ENCODE data around the gene KIF26B. TPM values are rescaled to one million over a fixed set of nuclear protein-coding genes. Genes with fewer than 3 reads are reported as not detected.

The KIF26B gene
- total and polyA plus RNA-seq, 10 of the 15 experiments (the other 5 are each of a cell fraction or from before 2014, with no cell fraction given) = 0.35 to 11.6 (median 2.2) TPM

DNA sequence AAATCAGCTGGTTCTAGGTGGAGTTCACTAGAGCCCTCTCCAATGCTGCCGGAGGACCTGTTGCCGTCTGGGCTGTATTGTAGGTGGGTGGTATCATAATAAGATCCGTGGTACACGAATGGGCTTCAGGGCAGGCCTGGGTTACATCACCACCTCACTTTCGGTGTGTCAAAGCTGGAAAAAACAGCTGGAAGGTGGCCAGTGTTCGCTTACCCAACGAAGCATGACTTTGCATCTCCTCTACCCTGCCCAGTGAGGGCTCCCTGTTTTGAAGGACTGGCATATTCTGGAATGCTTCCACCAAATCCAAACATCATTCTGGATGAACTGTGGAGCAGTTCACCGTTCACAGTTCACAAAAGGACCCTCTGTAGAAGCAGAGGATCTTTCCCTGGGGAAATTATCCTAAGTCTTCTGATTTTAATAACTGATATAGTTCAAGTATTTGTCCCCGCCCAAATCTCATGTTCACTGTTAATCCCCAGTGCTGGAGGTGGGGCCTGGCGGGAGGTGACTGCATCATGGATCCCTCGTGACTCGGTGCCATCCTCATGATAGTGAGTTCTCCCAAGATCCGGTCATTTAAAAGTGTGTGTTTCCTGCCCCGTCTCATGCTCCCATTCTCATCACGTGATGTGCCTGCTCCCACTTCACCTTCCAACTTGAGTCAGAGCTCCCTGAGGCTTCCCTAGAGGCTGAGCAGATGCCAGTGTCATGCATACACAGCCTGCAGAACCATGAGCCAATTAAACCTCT lies 429.0 kb downstream of the KIF26B start:
- Histone ChIP-seq H4K20me1 (ENCODE audit: control insufficient read depth, insufficient read depth) (no peaks in the 10 kb centered on the region), H3K4me2 (ENCODE audit: control insufficient read depth, insufficient read depth) (no peak overlapping the region), H3K27ac (ENCODE audit: control insufficient read depth, insufficient read depth) (no peak overlapping the region), H3K79me2 (ENCODE audit: control insufficient read depth, insufficient read depth, low read length) (no peaks in the 10 kb centered on the region), H3K4me1 (ENCODE audit: control insufficient read depth, insufficient read depth, low read length) (no peaks in the 10 kb centered on the region), H3K36me3 (ENCODE audit: control insufficient read depth in 2 of 2, insufficient read depth in 2 of 2, low read length in 1 of 2) (no peaks in the 10 kb centered on the region), H3K4me3 (no peak overlapping the region), H3K27me3 (replicated peaks in 1 of 2; ENCODE audit: control insufficient read depth in 2 of 2, insufficient read depth in 2 of 2, low read length in 1 of 2) (peaks cover 0 to 3% of the 10 kb centered on the region in 2 experiments; a peak in 2 of 4 replicates), H3K9me3 (replicated peaks; ENCODE audit: control insufficient read depth, insufficient read depth, low read length) (no peaks in the 10 kb centered on the region; the same call in 2 of the 3 replicates), H3K9ac (ENCODE audit: control insufficient read depth, insufficient read depth, low read length) (no peak overlapping the region), H2AFZ (ENCODE audit: control insufficient read depth, low read depth, low read length) (no peak overlapping the region)
- no peak for DNase-seq (ENCODE audit: low read depth, low spot score)
- POLR2A ChIA-PET = no interaction called here
- SMC1A ChIA-PET (ENCODE audit: uncharacterized antibody, unreplicated experiment) = no interaction called here
- 41% methylated on average over 15 of the region's 15 CpGs for WGBS (ENCODE audit: insufficient coverage, insufficient replicate concordance, low lambda C conversion rate, missing lambda C conversion rate)
- FAIRE-seq = no peak
- no peak for ATAC-seq
- CTCF ChIA-PET = interaction anchor here (1.0 kb wide), 1 partner anchor 214 kb away, joined by 3 read pairs; no protein-coding TSS in a partner anchor
- intact Hi-C loops (cut with micrococcal nuclease; ENCODE audit: unreplicated experiment) = no loop called here
- in situ Hi-C loops (cut with MboI) = no loop called here
- TF ChIP-seq IRF4 (IDR thresholded peaks at IDR 0.05; ENCODE audit: low read depth, low read length) = no peak
- TF ChIP-seq RFX5 (IDR thresholded peaks at IDR 0.05; ENCODE audit: low read depth, low read length) = no peak
- TF ChIP-seq RAD21 (IDR thresholded peaks at IDR 0.05; ENCODE audit: insufficient read depth, low read depth, low read length) = no peak
- no peak for TF ChIP-seq HDAC6 (IDR thresholded peaks at IDR 0.05; ENCODE audit: unreplicated experiment)
- no peak for TF ChIP-seq SMC3 (IDR thresholded peaks at IDR 0.05; ENCODE audit: borderline replicate concordance, low read length)
- TF ChIP-seq RELA (IDR thresholded peaks at IDR 0.05; ENCODE audit: borderline replicate concordance, partially characterized antibody) = no peak
- TF ChIP-seq POLR2A (IDR thresholded peaks at IDR 0.05; ENCODE audit: low read depth, low read length) = no peak
- TF ChIP-seq, protein P1, sequence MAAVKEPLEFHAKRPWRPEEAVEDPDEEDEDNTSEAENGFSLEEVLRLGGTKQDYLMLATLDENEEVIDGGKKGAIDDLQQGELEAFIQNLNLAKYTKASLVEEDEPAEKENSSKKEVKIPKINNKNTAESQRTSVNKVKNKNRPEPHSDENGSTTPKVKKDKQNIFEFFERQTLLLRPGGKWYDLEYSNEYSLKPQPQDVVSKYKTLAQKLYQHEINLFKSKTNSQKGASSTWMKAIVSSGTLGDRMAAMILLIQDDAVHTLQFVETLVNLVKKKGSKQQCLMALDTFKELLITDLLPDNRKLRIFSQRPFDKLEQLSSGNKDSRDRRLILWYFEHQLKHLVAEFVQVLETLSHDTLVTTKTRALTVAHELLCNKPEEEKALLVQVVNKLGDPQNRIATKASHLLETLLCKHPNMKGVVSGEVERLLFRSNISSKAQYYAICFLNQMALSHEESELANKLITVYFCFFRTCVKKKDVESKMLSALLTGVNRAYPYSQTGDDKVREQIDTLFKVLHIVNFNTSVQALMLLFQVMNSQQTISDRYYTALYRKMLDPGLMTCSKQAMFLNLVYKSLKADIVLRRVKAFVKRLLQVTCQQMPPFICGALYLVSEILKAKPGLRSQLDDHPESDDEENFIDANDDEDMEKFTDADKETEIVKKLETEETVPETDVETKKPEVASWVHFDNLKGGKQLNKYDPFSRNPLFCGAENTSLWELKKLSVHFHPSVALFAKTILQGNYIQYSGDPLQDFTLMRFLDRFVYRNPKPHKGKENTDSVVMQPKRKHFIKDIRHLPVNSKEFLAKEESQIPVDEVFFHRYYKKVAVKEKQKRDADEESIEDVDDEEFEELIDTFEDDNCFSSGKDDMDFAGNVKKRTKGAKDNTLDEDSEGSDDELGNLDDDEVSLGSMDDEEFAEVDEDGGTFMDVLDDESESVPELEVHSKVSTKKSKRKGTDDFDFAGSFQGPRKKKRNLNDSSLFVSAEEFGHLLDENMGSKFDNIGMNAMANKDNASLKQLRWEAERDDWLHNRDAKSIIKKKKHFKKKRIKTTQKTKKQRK (IDR thresholded peaks at IDR 0.05; ENCODE audit: low read depth, low read length) = no peak
- TF ChIP-seq, protein P2, sequence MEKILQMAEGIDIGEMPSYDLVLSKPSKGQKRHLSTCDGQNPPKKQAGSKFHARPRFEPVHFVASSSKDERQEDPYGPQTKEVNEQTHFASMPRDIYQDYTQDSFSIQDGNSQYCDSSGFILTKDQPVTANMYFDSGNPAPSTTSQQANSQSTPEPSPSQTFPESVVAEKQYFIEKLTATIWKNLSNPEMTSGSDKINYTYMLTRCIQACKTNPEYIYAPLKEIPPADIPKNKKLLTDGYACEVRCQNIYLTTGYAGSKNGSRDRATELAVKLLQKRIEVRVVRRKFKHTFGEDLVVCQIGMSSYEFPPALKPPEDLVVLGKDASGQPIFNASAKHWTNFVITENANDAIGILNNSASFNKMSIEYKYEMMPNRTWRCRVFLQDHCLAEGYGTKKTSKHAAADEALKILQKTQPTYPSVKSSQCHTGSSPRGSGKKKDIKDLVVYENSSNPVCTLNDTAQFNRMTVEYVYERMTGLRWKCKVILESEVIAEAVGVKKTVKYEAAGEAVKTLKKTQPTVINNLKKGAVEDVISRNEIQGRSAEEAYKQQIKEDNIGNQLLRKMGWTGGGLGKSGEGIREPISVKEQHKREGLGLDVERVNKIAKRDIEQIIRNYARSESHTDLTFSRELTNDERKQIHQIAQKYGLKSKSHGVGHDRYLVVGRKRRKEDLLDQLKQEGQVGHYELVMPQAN (conservative IDR thresholded peaks at IDR 0.05) = no peak
- TF ChIP-seq MEF2B (IDR thresholded peaks at IDR 0.05; ENCODE audit: partially characterized antibody, poor library complexity, severe bottlenecking) = no peak
- no peak for TF ChIP-seq ZZZ3 (IDR thresholded peaks at IDR 0.05; ENCODE audit: control insufficient read depth, insufficient read length, low read depth)
- TF ChIP-seq HCFC1 (IDR thresholded peaks at IDR 0.05; ENCODE audit: low read length) = no peak
- no peak for TF ChIP-seq NR2C1 (IDR thresholded peaks at IDR 0.05)
- no peak for TF ChIP-seq ZNF274 (IDR thresholded peaks at IDR 0.05; ENCODE audit: insufficient read depth, insufficient read length)
- RAD21 ChIA-PET (ENCODE audit: unreplicated experiment) = no interaction called here
- no TSS peak for BruUV-seq (replicated peaks)
